8988T (cell line): ENCODE data around the gene SPINT3.
"Not testable (repeated sequence)": the region's sequence is repeated elsewhere in the genome, so short reads cannot be mapped to it uniquely, and the experiment has no call there.

Source experiments
- DNase-seq: peaks from one replicate; pipeline ENCODE4 v3.0.0; 2011

The SPINT3 gene

DNA sequence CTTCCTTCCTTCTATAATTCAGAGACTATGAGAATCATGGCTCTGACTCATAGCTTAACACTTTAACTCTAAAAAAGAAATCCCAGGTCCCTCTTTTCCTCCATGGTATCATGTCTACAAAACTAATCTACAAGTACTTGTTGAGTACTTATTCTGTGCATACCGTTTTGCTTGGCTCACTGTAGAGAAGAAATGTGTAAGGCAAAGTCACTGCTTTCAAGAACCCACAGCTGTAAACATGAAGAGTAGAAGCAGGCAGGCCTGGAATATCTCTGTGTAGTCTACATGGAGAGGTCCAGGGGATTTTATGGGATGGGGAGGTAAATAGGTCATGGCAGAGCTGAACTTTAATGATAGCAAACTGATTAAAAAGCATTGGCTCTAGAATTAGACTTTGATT is 13.8 kb downstream of the SPINT3 start:
- no peak for DNase-seq

DNA sequence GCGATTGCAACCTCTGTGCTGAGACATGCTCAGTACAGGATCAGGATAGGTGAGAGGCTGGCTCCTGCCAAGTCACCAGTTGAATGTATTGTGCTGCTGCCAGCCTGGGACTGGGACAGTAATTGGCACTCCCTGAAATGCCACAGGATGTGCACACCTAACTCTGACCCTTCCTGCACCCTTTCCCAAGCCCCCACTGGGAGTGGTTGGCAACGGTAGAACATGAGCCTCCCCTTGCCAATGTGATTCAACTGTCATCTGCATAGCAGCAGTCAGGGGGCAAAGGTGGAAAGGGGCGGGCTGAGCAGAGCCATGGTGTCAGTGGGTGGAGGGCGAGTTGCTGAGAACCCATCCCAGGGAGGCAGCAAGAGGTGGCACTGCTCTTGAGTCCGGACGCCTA is 15.4 kb downstream of the SPINT3 start:
- DNase-seq, result no peak

- DNase-seq, result no peak
Observed at GRCh38 chr20:45497971-45498494, 17.4 kb downstream of the SPINT3 start.

- DNase-seq, result no peak
Observed at GRCh38 chr20:45496166-45496565, 19.3 kb downstream of the SPINT3 start.

GRCh38 chr20:45495501-45495941 is 19.9 kb downstream of the SPINT3 start:
- no peak for DNase-seq

DNA sequence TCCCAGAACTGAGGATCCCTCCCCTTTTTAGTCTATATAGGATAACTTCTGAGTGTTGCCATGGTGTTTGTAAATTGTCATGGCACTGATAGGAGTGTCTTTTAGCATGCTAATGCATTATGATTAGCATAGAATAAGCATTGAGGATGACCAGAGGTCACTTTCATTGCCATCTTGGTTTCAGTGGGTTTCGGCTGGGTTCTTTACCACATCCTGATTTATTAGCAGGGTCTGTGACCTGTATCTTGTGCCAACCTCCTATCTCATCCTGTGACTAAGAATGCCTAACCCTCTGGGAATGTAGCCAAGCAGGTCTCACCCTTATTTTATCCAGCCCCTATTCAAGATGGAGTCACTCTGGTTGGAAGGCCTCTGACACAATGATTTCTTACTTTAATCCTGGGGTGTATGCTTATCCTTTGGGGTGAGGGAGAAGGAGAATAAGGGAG is 26.3 kb downstream of the SPINT3 start:
- DNase-seq, result no peak

DNA sequence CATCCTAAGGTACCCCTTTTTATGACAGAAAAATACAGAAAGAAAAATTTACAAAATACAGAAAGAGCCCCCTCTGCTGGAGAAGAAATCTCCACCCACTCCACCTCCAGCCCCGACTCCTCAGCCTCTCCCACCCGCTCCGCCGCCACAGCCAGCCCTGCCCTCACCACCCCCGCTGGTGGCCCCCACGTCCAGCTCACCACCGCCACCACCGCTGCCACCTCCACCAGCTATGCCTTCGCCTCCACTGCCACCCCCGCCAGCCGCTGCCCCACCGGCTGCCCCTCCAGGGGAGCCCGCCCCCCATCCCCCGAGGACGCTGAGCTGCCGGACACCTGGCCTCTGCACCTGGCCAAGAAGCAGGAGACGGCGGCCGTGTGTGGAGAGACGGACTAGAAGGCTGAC is 28.2 kb downstream of the SPINT3 start:
- peak; percentile 57 for DNase-seq

DNA sequence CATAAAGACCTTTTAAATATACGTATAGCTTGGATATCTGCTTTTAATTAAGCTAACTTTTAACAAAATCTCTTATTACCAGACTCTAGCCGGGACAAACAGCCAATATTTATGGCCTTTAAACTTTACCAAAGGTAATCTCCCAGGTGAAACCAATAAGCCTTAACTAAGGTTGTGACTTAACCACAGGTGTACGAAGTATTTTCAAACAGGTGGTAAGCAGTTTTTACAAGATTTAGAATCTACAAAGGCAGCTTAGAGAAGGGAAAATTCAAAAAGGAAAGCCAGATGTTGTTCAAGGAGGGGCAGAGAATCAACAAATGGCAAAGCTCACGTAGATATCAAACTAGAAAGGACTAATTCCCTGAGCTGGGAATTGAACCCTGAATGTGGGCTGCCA is 30.0 kb downstream of the SPINT3 start:
- DNase-seq, result no peak

DNA sequence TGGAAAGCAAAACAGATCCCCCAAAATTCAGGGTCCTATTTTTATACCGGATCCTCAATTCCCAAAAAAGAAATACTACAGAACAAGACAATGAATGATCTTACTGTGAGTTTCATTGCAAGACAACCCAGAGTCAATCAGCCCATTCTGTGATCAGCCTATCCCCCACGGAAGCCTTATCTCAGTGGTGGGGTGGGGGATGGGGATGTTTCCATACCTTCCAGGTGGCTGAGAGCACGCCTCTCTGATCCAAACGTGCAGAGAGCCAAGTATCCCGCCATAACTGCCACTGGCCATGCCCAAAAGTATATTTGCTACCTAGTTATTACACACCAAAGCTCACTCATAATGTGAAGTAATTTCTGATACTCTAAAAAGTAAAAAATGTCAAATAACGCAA is 30.7 kb downstream of the SPINT3 start:
- DNase-seq, result no peak

GRCh38 chr20:45479822-45480221 is 35.6 kb downstream of the SPINT3 start:
- DNase-seq, result no peak

- not testable (repeated sequence) for DNase-seq
Observed at GRCh38 chr20:45477530-45478148, 37.8 kb downstream of the SPINT3 start.

GRCh38 chr20:45472286-45472685 is 43.1 kb downstream of the SPINT3 start:
- DNase-seq, result not testable (repeated sequence)

GRCh38 chr20:45470937-45471336 is 44.5 kb downstream of the SPINT3 start:
- DNase-seq, result no peak

GRCh38 chr20:45470262-45470931 is 45.0 kb downstream of the SPINT3 start:
- DNase-seq, result no peak

DNA sequence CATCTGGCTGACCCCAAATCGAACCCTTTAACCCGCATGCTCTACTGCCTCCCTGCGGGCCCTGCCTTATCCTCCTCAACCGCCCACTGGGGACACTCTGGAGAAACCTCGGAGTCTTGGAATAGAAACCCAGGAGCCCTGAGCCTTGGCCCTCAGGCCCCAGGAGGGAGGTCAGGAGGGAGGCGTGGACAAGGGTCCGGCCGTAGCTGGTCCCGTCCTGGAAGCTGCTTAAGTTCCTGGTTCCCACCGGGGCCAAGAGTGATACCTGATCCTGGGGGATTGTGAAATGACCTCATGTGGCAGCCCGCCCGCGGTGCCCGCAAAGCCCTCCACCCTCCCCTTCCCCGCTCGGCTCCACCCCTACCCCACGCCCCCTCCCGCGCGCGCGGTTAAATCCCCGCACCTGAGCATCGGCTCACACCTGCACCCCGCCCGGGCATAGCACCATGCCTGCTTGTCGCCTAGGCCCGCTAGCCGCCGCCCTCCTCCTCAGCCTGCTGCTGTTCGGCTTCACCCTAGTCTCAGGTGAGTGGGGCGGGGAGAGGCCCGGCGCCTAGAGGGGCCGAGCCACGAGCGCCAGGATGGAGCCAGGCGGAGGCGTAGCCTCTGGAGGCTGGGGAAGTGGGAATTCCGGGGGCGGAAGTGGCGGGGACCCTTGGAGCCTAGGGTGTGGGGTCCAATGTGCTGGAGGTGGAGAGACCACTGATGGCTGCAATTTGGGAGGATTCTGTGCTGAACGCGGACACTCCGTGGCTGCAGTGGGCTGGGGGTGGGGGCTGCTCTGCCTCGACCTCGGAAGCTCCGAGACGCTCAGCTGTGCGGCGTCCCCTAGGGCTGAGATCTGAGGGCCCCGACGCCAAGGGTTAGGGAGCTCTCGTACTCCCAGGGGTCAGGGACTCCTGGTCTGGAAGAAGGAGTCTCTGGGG is 45.8 kb downstream of the SPINT3 start, which contains the start of gene WFDC2:
Gene WFDC2 (plus strand): TSS at position 418 of the 926 bp plus-strand sequence. CDS start 29 bp downstream, at position 447.
- DNase-seq, result no peak

- DNase-seq, result no peak
Observed at GRCh38 chr20:45467861-45468260, 47.6 kb downstream of the SPINT3 start.

- DNase-seq, result no peak
Observed at GRCh38 chr20:45467172-45467571, 48.2 kb downstream of the SPINT3 start.

DNA sequence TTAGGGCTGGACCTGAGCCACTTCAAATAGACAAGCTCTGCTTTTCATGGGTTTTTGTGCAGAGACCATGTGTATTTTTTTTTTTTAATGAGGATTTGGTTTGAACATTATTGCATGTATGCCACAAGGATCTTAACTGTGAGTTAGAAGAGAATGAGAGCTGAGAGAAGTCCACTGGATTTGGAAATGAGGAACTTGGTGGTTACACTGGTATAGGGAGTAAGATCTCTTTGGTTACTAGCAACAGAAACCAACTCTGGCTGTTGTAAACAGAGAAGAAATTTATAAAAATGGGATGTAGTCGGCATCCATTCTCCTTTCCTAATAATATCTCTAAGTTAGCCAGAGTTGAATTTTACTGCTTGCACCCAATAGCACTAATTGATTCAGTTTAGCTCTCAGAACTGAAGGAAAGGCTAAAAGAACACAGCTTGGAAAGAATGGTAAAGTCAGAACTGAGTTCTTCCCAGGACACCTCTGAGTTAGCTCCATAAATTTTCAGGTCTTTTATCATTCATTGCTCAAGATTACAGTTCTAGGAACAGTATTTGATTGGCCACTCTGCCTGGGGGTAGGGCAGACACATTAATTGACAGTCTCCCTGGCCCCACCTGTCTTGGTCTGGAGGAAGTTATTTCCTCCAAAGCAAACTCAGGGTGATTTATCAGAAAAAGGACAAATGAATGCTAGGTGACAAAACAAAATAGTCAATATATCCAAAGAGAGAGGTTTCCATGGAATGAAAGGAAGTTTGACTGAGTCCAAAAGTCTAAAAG is 49.7 kb downstream of the SPINT3 start:
- no peak for DNase-seq

- DNase-seq, result no peak
Observed at GRCh38 chr20:45463709-45464108, 51.7 kb downstream of the SPINT3 start.

GRCh38 chr20:45462711-45463509 is 52.5 kb downstream of the SPINT3 start:
- DNase-seq, result no peak
